ENCODE data around the gene CTNNA3. TPM values are rescaled to one million over a fixed set of nuclear protein-coding genes. Genes with fewer than 3 reads are reported as not detected.

Gene CTNNA3
- total and polyA plus RNA-seq, 2 of the 4 experiments (the other 2 are of a cell fraction), result 0.19 to 0.90 TPM

DNA sequence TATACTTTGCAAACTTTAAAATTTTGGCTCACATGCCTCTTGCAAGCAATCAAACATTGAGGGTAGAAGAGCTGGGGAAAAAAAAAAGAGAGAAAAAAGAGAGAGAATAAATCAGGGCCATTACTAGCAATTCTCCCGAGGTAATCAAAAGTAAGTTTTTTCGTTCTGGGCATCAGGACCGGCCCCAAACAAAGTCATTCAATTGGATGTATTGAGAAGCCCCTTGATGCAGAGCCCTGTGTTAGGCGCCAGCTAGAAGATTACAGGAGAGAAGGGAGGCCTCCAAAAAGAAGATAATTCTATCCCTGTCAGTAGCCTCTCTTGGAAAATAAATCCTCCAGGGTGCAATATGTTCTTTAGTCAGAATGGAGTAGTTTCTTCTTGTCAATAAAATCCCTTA, 2.2 kb upstream of the CTNNA3 start:
- in situ Hi-C loops (cut with MboI; ENCODE audit: low sequenced_read_pairs), result no loop called here
- Histone ChIP-seq H3K4me3 (ENCODE audit: insufficient read depth, low read depth, low read length) (no peak overlapping the region), H2BK15ac (ENCODE audit: low read depth, low read length) (no peak overlapping the region), H4K5ac (ENCODE audit: low read depth, low read length) (no peak overlapping the region), H3K23ac (ENCODE audit: low read depth, low read length) (no peak overlapping the region), H3K14ac (replicated peaks; ENCODE audit: low read depth, low read length) (no peak overlapping the region), H3K79me1 (ENCODE audit: low read depth in 1 of 2, low read length in 2 of 2) (no peaks in the 10 kb centered on the region), H2BK5ac (ENCODE audit: low read depth, low read length, poor library complexity, severe bottlenecking) (no peak overlapping the region), H3K56ac (ENCODE audit: extremely low read depth, insufficient read depth, low read length) (no peak overlapping the region), H3K18ac (ENCODE audit: low read depth, low read length) (no peak overlapping the region), H4K91ac (ENCODE audit: insufficient read depth, low read depth, low read length) (no peak overlapping the region), H3K27me3 (ENCODE audit: control insufficient read depth, insufficient read depth, low read length) (peaks cover 8% of the 10 kb centered on the region), H2AK9ac (replicated peaks; ENCODE audit: low read depth, low read length, poor library complexity) (no peak overlapping the region), H3K4me2 (ENCODE audit: low read depth, low read length) (no peak overlapping the region), H3K9me3 (ENCODE audit: control insufficient read depth, insufficient read depth, low read length) (no peaks in the 10 kb centered on the region), H3K9ac (ENCODE audit: low read depth, low read length) (no peak overlapping the region), H3K9me1 (ENCODE audit: insufficient read depth, low read length) (no peaks in the 10 kb centered on the region), H3K4ac (ENCODE audit: low read depth, low read length) (no peak overlapping the region), H2AK5ac (ENCODE audit: low read depth, low read length) (no peak overlapping the region), H4K8ac (ENCODE audit: low read depth in 2 of 2, low read length in 2 of 2) (no peak overlapping the region), H2BK120ac (ENCODE audit: low read depth, low read length) (no peak overlapping the region), H3K36me3 (ENCODE audit: control insufficient read depth, insufficient read depth, low read length) (no peaks in the 10 kb centered on the region), H2AFZ (replicated peaks; ENCODE audit: low read length, poor library complexity) (no peak overlapping the region), H3K27ac (ENCODE audit: insufficient read depth, low read length) (no peak overlapping the region), H4K20me1 (ENCODE audit: insufficient read depth, low read length) (no peaks in the 10 kb centered on the region), H3K4me1 (ENCODE audit: control insufficient read depth, insufficient read depth, low read length) (no peaks in the 10 kb centered on the region), H2BK20ac (ENCODE audit: low read depth, low read length) (no peak overlapping the region)
- no peak for DNase-seq
- no peak for TF ChIP-seq CHD1 (IDR thresholded peaks at IDR 0.05; ENCODE audit: low read depth, low read length)
- TF ChIP-seq, protein P1, sequence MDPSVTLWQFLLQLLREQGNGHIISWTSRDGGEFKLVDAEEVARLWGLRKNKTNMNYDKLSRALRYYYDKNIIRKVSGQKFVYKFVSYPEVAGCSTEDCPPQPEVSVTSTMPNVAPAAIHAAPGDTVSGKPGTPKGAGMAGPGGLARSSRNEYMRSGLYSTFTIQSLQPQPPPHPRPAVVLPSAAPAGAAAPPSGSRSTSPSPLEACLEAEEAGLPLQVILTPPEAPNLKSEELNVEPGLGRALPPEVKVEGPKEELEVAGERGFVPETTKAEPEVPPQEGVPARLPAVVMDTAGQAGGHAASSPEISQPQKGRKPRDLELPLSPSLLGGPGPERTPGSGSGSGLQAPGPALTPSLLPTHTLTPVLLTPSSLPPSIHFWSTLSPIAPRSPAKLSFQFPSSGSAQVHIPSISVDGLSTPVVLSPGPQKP (IDR thresholded peaks at IDR 0.05; ENCODE audit: borderline replicate concordance, low read depth, low read length), result no peak
- no peak for TF ChIP-seq MAZ (IDR thresholded peaks at IDR 0.05; ENCODE audit: borderline replicate concordance, low read depth, low read length)
- no peak for TF ChIP-seq RFX5 (IDR thresholded peaks at IDR 0.05; ENCODE audit: low read depth, low read length)
- no peak for TF ChIP-seq CEBPB (IDR thresholded peaks at IDR 0.05; ENCODE audit: low read depth, low read length)
- no peak for TF ChIP-seq RCOR1 (IDR thresholded peaks at IDR 0.05; ENCODE audit: insufficient replicate concordance, low read length)
- no peak for TF ChIP-seq BHLHE40 (IDR thresholded peaks at IDR 0.05; ENCODE audit: low read depth, low read length)
- TF ChIP-seq USF2 (IDR thresholded peaks at IDR 0.05; ENCODE audit: low read depth, low read length), result no peak
- no peak for TF ChIP-seq SMC3 (IDR thresholded peaks at IDR 0.05; ENCODE audit: low read depth, low read length)
- no peak for TF ChIP-seq NFE2L2 (IDR thresholded peaks at IDR 0.05; ENCODE audit: low read depth, low read length)
- TF ChIP-seq MAFK (IDR thresholded peaks at IDR 0.05; ENCODE audit: low read depth, low read length), result no peak
- no peak for TF ChIP-seq RAD21 (IDR thresholded peaks at IDR 0.05; ENCODE audit: low read length)
- TF ChIP-seq FOS (IDR thresholded peaks at IDR 0.05; ENCODE audit: low read depth, low read length), result no peak
- TF ChIP-seq POLR2A (IDR thresholded peaks at IDR 0.05; ENCODE audit: low read depth, low read length), result no peak
- TF ChIP-seq, protein P2, sequence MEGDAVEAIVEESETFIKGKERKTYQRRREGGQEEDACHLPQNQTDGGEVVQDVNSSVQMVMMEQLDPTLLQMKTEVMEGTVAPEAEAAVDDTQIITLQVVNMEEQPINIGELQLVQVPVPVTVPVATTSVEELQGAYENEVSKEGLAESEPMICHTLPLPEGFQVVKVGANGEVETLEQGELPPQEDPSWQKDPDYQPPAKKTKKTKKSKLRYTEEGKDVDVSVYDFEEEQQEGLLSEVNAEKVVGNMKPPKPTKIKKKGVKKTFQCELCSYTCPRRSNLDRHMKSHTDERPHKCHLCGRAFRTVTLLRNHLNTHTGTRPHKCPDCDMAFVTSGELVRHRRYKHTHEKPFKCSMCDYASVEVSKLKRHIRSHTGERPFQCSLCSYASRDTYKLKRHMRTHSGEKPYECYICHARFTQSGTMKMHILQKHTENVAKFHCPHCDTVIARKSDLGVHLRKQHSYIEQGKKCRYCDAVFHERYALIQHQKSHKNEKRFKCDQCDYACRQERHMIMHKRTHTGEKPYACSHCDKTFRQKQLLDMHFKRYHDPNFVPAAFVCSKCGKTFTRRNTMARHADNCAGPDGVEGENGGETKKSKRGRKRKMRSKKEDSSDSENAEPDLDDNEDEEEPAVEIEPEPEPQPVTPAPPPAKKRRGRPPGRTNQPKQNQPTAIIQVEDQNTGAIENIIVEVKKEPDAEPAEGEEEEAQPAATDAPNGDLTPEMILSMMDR (conservative IDR thresholded peaks at IDR 0.05; ENCODE audit: low read depth, low read length), result no peak
- WGBS, 2 experiments (ENCODE audit: extremely low coverage in 2 of 2, insufficient read length in 1 of 2), result no CpG with 5 or more reads among the region's 4 CpGs
- no TSS peak for BruUV-seq (replicated peaks)
- ChIA-PET CTCF (interaction anchor here (0.6 to 3.5 kb wide), 6 partner anchors 9 to 81 kb away, joined by 3 to 34 read pairs (median 4); no protein-coding TSS in a partner anchor), POLR2A (ENCODE audit: unreplicated experiment) (no interaction called here)
- ATAC-seq (ENCODE audit: low read depth), result no peak
- intact Hi-C loops (cut with micrococcal nuclease), result no loop called here
- dilution Hi-C loops (cut with HindIII; ENCODE audit: low sequenced_read_pairs, unreplicated experiment), result no loop called here
